Measurements from ENCODE around the gene OR4C3.
"Not testable (repeated sequence)": the region's sequence is repeated elsewhere in the genome, so short reads cannot be mapped to it uniquely, and the experiment has no call there.

OR4C3 gene

DNA sequence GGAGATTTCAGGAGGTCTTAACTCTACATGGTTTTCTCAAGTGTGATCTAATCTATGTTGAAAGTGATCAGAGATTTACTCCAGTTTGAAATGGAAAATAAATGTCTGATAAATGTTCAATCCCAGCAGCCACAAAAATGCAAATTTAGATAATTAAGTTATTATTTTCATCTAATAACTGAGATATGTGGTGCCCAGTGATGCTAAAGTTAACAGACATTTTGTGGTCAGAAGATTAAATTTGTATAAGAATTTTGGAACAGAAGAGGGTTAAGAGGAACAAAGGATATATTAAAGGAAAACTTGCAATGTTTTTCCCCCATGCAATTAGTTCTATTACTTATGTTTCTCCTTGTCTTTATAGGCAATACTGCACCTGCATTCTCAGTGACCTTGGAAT, at the start of gene OR4C3:
OR4C3 (plus strand) TSS at position 301 of the 400 bp plus-strand sequence. CDS start 102 bp downstream, outside the sequence.
- not testable (repeated sequence) for DNase-seq (ENCODE audit: low spot score)

DNA sequence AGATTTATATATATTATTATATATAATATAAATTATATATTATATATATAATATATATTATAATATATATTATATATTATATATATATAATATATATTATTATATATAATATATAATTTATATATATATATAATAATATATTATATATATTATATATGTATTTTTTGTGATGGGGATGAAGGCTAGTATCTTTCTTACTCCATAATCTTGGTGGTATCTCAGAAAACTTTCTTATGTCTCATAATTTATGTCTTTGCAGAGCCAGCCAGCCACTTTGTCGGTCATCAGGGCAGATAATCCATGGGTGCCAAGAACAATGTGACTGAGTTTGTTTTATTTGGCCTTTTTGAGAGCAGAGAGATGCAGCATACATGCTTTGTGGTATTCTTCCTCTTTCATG, 18.8 kb upstream of the OR4C3 start, which contains the start of gene OR4S1:
OR4S1 (plus strand) TSS at position 301 of the 400 bp plus-strand sequence; CDS start at position 301, 0 bp downstream.
- DNase-seq (ENCODE audit: low spot score): no peak

DNA sequence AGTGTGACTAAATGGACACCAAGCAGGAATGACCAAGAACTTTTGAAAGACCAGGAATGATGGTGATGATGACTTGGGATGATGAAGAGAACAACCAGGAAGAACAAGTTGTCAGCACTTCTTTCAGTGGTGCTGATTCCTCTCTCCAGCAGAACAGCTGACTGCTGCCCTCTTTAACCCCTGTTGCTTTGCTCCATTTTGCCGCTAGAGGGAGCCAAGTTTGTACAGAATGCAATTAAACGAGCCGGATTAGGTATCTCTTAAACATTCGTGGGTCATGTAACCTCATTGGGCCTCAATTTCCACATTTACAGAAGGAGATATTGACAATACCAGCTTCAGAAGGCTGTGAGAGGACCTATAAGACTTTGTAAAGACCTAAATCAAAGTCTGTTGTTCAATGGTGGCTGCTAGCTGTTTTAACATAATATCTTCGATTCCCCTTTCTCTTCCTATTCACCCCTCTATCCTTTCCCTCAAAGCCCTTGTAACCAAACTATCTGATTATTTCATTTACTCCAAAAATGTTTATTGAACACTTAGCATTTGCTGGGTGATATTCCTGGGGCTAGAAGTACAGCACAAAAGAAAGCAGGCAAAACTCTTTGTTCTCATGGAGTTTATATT, 16.8 kb upstream of the OR4C3 start:
- DNase-seq (ENCODE audit: low spot score): peak; percentile 64

GRCh38 chr11:48313590-48313989, 11.1 kb upstream of the OR4C3 start:
- not testable (repeated sequence) for DNase-seq (ENCODE audit: low spot score)

DNA sequence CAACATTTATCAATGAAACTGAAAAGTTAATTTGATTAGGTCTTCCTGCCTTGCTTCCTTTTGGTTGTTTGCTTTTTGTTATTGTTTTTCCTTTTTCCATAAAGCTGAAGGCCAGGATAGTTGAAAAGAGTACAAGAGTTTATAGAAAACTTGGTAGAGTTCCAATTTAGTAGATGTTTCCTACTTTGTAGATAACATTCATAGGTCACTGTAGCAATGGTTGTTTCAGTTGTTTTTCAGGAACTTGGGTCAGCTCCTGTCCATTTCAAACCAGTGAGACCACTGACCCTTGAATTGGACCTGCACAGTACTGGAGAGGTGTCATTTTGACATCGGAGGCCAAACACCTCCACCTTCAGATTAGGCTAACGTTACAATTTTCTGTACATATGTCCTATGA, 4.9 kb upstream of the OR4C3 start:
- not testable (repeated sequence) for DNase-seq (ENCODE audit: low spot score)

GRCh38 chr11:48341466-48341865, 16.7 kb downstream of the OR4C3 start:
- no peak for DNase-seq (ENCODE audit: low spot score)

- not testable (repeated sequence) for DNase-seq (ENCODE audit: low spot score)
Observed at GRCh38 chr11:48342505-48342904, 17.8 kb downstream of the OR4C3 start.

DNA sequence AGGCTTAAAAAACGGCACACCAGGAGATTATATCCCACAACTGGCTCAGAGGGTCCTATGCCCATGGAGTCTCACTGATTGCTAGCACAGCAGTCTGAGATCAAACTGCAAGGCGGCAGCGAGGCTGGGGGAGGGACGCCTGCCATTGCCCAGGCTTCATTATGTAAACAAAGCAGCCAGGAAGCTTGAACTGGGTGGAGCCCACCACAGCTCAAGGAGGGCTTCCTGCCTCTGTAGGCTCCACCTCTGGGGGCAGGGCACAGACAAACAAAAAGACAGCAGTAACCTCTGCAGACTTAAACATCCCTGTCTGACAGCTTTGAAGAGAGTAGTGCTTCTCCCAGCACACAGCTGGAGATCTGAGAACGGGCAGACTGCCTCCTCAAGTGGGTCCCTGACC, 21.6 kb downstream of the OR4C3 start:
- not testable (repeated sequence) for DNase-seq (ENCODE audit: low spot score)

DNA sequence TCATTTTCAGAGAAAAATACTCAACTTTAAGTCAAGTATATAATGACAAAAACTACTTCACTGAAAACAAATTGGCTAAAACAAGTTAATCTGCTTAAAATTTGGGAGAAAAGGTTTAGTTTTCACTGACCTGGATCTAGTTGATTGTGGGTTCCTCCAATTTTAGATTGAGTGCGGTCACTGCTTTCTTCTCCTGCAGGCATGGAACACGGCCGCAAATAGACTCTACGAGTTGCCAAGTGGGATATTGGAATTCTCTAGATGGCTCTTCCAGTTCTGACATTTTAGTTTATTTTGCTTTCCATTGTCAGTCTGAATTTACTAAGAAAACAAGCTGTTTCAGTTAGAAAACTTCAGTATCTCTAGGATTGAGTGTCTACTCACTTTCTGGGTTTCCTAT, 29.3 kb downstream of the OR4C3 start:
- DNase-seq (ENCODE audit: low spot score): no peak

DNA sequence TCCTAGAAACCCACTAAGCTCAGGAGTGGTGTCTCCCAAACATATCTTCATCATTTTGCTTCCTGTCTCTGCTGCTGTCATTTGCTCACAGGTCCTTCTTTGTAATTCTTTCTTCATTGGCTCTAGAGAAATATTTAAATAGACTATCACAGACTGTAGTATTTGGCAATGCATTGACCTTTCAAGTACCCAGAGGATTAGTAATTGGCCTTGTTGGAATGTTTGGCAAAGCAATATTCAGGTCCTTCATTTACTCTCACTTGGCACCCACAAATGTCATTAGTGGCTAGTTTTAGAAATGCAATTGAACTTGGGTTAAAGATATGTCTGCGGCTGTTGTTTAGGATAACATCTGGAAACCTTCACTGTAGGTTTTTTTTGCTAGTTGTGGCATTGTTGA, 30.0 kb downstream of the OR4C3 start:
- DNase-seq (ENCODE audit: low spot score): no peak

DNA sequence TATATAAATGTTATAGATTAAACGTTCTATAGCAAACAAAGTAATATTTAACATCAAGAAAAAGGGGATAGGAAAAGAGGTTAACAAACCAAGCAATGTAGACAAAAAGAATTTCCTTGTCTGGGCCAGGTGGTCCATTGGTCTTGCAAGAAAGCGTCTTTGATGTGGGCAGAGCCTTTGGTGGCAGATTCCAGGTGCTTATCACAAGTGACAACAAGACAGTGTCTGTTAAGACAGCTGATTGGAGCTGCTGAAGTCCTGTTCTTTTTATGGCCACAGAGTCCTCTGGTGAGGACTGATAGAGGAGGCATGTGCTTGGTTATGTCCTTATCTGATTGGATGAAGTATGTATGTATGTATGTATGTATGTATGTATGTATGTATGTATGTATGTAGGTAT, 36.6 kb downstream of the OR4C3 start:
- DNase-seq (ENCODE audit: low spot score): not testable (repeated sequence)

GRCh38 chr11:48366365-48366764, 41.6 kb downstream of the OR4C3 start, which contains the start of gene OR4C5:
Gene OR4C5 (minus strand): TSS chr11:48366465. CDS start chr11:48366465, 0 bp downstream.
- no peak for DNase-seq (ENCODE audit: low spot score)

All from GM03348 (cell line).